RKO (cell line): ENCODE results near the gene JAKMIP2.

Source experiments
- DNase-seq: peaks from one replicate; pipeline ENCODE4 v3.0.0-alpha.2; 2016; ENCODE audit warnings: low spot score

Gene JAKMIP2

DNA sequence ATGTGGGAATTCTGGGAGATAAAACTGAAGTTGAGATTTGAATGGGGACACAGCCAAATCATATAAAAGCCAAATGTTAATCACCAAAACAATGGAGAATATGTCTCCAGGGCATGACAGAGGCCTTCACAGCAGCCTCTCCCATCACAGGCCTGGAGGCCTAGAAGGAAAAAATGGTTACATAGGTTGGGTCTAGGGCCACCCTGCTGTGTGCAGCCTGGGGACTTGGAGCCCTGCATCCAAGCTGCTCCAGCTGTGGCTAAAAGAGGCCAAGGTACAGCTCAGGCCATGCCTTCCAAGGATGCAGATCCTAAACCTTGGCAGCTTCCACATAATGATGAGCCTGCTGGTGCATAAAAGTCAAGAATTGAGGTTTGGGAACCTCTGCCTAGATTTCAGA lies 85.1 kb downstream of the JAKMIP2 start:
- no peak for DNase-seq

DNA sequence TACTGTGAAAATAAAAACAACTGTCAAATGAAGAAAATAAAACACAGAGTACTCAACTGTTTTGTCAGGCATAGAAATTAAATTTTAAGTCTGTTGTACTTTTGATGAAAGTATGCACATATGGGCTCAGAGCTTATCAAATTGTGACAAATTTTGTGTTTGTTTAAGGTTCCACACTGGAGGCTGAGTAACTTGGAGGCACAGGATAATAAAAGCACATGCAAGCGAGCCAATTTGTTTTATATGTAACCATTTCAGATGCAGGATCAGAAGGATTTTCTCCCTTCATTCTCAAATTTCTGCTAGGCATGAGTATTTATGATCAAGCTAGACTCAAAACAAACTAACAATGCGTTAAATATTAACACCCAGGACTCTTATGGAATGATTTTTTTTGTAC lies 87.8 kb downstream of the JAKMIP2 start:
- no peak for DNase-seq

DNA sequence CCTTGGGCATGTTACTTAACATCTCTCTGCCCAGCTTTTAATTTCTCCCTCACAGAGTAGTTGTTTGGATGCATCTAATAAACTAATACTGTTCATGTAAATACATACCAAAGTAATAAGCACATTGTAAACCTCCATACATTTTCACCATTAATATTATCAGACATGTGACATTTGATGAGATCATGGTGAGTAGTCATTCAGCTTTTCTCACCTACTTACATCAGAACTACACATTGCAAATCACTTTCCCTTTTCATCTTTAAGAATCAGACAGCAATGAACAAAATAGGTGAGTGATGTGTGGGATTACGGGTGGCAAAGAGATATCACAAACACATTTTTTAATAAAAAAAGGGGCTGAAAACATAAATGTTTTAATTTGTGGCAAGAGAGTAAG lies 89.3 kb downstream of the JAKMIP2 start:
- no peak for DNase-seq

DNA sequence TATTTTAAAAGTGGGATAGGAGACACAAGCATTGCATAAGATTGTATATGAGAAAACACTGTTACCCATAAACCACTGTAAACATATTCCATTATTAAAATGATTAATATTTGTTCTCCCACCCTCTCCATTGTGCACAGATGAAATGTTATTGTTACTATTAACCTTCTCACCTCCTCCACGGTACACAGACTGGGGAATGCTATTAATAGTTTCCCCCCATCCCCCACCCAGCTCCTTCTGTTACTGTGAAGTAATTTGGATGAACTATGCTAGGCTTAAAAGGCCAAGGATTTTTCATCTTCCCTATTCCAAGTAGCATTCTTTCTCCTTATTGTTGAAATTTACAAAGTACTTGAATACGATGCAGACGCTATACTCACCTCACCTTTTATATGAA lies 91.4 kb downstream of the JAKMIP2 start:
- DNase-seq: no peak

DNA sequence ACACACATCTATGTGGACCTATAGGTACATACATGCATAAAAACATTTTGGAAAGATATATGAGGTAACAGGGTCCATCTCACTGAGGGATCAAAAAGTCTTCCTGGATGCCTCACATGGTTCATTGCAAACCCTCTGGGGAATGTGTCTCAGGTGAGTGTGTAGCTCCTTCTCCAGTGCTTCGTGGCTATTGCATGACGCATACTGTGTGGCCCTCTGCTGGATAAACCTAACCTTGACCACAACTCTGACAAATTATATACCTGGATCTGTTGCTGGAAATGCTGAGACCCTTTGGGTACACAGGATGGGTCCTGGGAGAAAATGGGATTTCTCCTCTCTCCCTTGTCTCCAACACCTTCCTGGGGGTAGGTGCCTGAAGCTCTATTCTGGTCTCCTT lies 91.9 kb downstream of the JAKMIP2 start:
- peak; percentile 16 for DNase-seq

DNA sequence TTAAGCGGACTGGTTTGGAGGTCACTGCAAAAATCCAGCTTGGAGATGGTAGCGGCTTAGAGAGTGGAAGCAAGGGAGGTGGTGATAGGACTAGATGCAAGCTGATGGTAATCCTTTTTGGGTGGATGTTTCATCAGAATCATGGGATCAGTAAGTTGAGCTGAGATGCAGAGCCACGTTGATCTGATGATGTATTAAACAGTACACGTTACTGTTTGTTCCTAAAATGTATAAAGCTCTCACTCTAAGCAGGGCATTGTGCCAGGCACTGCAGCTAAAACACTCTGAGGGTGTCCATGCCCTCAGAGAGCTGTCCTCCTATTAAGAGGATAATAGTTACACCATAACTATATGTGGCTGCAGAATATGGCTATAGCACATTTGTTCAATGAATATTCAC lies 93.1 kb downstream of the JAKMIP2 start:
- DNase-seq: no peak

DNA sequence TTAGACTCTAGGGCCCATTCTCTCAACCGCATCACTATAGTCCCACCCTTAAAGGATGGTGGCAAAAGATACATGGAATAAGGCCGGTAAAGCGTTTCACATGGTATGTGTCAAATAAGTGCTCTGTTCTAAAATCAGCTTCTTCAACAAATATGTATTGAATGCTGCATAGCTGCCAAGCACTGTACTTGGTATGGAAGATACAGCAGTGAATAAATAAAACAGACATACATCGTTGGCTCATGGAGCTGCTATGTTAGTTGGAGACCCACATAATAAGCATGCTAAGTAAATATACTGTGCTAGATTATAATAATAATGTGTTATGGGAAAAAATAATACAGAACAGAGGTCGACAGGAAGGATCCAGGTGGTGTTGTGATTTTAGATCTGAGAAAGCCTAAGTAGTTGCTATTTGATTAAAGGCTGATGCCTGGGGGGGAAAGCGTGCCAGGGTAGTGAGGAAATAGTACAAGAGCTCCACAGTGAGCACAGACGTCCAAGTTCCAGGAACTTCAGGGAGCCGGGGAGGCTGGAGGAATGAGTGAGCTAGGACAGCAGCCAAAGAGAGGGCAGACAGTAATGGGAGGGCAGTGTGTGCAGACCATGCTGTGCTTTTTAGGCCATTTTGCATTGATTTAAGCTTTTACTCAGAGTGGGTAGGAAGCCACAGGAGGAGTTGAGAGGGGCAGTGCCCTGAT lies 93.7 kb downstream of the JAKMIP2 start:
- no peak for DNase-seq

DNA sequence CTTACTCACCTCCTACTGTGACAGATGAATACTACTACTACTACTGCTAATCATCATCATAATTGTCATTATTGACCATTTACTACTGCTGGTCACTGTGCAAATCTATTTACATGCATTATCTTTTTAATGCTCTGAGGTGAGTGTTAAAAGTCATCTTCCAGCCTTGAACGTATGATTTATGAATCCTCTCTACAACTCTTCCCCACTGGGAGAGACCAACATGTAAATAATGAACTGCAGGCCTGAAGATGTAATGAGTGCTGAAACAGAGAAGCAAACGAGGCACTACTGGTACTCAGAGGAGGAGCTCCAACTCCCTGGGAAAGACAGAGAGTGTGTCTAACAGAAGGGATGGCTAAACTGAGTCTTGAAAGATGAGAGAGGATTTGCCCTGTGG lies 95.4 kb downstream of the JAKMIP2 start:
- no peak for DNase-seq

- DNase-seq: no peak
These were observed 96.1 kb downstream of the JAKMIP2 start for GRCh38 chr5:147686421-147686820.

DNA sequence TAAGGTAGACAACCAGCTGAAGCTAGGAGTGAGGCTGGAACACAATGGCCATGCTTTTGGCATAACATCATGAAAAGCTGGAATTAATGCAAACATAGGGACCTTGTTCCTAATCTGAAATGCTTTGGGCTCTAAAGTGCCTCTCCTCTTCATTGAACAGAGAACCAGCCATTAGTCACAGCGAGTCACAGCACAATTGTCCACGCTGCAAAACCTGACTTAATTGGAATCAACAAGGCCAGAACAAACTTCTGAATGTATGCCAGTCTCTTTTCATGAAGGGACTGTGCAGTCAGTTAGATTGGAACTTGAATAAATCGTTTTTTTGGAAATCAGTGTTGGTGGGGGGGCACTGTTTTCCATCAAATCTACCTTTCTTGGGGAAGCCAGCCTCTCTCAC lies 96.5 kb downstream of the JAKMIP2 start:
- DNase-seq: peak; percentile 5

DNA sequence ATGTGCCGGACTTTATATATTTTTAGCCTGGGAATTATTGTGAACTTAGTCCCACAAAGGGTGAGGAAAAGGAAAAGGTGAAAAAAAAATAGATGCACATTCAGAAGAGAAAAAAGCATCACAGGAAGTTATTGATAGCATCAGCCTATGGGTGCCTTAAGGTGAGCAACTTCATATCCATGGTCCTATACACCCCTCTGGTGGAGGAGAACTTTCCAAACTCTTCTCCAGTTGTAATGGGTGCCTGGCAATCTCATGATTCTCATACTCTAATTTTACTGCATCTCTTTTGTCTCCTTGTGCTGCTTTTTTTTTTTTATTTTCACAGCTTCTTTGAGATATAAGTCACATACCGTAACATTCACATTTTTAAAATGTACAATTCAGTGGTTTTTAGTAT lies 107.4 kb downstream of the JAKMIP2 start:
- DNase-seq: peak; percentile 1

GRCh38 chr5:147674411-147674810 lies 108.1 kb downstream of the JAKMIP2 start:
- DNase-seq: no peak

DNA sequence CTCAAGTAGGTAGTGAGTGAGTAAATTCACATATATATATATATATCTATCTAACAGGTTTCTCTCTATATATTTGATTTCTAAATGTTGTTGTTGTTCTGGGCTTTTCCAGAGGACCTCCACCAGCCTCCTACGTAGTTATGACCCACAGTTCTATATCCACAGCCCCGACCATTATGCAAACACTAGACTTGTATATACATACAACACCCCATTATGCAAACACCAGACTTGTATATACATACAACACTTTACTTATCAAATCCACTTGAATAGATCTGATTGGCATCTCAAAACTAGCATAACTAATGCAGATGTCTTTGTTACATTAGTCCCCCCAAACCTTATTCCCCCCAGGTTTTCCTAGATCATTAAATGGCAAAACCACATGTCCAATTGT lies 108.7 kb downstream of the JAKMIP2 start:
- DNase-seq: no peak

DNA sequence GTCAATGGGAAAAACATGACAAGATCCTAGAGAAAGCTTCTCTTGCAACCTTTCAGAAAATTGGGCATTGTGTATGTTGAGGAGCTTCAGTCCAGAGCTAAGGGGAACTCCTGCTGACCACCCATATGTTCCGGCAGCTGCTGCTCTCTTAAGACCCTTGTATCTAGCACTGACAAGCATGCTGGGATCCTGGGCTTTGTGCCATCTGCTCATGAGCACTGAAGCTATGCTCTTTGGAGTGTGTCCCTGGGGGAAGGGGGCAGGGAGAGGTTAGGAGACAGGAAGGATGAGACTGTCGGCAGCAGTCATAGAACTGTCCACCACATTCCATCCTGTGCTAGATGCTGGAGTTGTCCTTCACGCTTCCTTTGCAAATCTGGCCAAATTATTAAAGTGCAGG lies 109.3 kb downstream of the JAKMIP2 start:
- DNase-seq: no peak

DNA sequence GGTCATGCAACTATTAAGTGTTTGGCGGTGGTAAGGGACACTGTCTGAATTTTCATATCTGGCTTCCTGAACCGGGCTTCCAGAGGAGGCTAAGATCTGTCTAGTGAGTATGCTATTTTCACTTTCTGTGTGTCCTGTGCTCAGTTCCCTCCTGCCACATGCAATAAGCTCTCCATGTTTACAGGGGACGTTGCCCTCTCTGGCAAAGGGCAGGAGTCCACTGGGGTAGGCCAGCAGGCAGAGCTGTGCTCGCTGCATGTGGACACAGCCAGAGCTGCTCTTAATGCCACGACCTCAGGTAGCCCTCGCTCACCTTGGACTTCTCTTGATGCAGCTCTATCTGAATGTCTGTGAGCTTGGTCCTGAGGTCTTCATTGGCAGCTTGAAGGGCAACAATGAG lies 111.2 kb downstream of the JAKMIP2 start:
- DNase-seq: no peak

GRCh38 chr5:147670815-147671214 lies 111.7 kb downstream of the JAKMIP2 start:
- DNase-seq: no peak

DNA sequence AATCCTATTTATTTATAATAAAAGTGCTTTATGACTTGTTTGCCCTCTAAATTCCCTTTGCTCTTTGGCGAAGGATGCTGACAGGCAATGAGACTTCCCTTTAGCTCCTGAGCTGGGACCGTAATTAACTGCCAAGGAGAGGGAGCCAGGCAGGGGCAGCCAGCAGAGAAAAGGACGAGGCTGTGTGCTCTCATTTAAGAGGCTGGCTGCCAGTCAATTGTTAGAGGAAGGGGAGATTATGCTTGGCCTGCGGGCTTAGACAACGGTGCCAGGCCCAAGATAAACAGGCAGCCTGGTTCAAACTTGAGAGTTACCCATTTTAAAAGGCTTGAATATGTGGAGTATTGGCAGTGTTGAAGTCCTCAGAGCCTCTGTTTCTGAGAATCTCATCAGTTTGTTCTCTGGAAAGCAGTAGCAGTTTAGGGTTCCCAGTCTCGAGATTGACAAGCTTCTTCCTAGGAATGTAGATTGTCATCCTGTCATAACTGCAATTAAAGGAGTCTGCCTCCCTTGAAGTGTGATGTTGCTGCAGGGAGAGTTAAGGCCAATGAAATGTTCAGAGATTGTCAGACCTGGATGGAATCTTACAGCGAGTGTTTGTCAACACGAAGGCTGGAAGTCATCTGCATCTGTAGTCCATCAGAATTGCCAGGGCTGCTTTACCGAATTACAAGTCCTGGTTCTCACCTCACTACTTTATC lies 113.2 kb downstream of the JAKMIP2 start:
- no peak for DNase-seq

GRCh38 chr5:147668385-147668784 lies 114.1 kb downstream of the JAKMIP2 start:
- DNase-seq: no peak

GRCh38 chr5:147667363-147667762 lies 115.2 kb downstream of the JAKMIP2 start:
- no peak for DNase-seq

DNA sequence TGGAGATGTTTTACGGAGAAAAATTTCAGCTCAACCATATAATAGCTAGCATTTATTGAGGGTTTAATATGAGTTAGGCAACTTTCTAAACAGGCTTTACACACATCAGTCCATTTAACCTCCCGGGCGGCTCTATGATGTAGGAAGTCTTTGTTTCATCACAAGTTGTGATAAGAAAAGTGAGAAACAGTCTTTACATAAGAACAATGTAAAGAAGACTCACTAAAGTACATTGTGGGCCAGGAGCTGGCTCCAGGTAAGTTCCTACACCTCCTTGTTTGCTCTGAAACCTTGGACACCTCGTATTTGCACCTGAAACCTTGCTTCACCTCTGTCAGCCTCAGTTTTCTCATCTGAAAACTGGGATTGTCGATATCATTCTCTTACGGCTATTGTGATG lies 116.1 kb downstream of the JAKMIP2 start:
- DNase-seq: no peak

GRCh38 chr5:147661541-147661940 lies 121.0 kb downstream of the JAKMIP2 start:
- DNase-seq: no peak

DNA sequence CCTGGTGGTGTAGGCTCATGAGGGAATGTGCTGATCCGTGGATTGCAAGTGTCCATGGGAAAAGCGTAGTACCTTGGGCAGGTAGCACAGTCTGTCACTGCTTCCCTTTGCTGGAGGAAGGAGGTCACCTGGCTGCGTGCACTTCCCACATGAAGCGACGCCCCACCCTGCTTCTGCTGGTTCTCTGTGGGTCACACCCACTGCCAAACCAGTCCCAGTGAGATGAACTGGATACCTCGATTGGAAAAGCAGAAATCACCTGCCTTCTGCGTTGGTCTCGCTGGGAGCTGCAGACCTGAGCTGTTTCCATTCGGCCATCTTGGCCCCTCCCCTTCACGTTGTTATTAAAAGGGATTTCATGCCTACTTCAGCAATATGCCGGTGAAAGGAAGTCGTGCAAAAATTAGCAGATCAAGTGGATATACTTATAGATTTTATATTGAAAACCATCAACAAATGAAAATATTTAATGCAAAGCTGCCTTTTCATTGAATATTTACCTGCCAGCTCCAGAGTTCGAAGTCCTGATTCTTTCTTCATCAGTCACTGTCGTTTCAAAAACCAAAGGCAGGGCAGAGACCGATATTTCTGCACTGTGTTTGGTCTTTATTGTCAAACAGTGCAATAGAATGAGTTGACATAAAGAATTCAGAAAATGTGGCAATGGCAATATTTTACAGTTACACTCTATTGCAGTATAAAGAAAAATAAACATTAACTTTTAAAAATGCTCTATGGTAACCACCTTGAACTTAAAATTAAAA lies 123.2 kb downstream of the JAKMIP2 start:
- DNase-seq: no peak

GRCh38 chr5:147658293-147658932 lies 124.1 kb downstream of the JAKMIP2 start:
- DNase-seq: no peak
